HG02571 (cell line): Measurements from ENCODE around the gene AKIRIN1.
"Not testable (repeated sequence)": the region's sequence is repeated elsewhere in the genome, so short reads cannot be mapped to it uniquely, and the experiment has no call there.

ENCODE experiments used
- ATAC-seq: cut with Tn5 transposase; IDR thresholded peaks from one replicate; pipeline ENCODE4 v1.9.1; 2021; ENCODE audit warnings: mild to moderate bottlenecking, moderate library complexity; ENCODE audit not compliant: unreplicated experiment

The AKIRIN1 gene

DNA sequence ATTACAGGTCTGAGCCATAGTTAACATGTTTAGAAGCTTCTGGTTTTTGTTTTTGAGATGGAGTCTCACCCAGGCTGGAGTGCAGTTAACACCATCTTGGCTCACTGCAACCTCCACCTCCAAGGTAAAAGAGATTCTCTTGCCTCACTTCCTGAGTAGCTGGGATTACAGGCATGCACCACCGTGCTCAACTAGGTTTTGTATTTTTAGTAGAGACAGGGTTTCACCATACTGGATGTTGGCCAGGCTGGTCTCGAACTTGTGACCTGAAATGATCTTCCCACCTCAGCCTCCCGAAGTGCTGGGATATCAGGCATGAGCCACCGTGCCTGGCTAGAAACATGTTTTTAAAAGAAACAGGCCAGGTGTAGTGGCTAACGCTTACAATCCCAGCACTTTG lies 45.6 kb downstream of the AKIRIN1 start:
- ATAC-seq = no peak

- ATAC-seq = no peak
Observed at GRCh38 chr1:39043513-39043912, 52.4 kb downstream of the AKIRIN1 start.

DNA sequence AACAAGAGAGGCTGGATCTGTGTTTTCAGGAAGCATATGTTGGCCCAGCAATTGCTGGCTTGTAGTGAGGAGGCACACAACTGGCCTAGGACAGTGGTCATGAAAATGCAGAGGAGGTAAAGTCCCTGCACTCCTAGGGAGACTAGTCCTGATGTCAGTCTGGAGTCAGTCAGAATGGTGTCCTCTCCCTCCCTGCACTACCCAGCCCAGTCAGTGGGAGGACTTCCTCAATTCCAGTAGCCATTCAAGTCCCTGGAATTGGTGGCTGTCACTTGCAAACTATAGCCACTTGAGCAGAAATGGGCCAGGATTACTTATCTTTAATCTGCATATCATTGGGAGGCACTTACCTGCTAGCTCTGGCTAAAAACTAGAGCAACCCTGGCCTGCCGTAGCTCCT lies 53.7 kb downstream of the AKIRIN1 start:
- no peak for ATAC-seq

DNA sequence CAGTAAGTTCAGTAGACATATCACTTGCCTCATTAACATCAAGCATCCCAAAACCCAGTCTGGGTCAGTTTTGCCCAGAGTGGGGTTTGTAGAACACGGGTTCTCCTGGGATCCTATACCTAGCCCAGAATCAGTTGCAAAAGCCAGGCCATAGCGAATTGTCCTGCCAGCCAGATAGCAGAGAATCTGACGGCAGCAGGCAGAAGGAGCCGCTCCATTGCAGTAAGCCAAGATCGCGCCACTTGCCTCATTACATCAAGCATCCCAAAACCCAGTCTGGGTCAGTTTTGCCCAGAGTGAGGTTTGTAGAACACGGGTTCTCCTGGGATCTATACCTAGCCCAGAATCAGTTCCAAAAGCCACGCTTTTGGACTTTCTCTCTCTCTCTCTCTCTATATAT lies 54.2 kb downstream of the AKIRIN1 start:
- ATAC-seq = no peak

- ATAC-seq = no peak
Observed at GRCh38 chr1:39046613-39047210, 55.6 kb downstream of the AKIRIN1 start.

DNA sequence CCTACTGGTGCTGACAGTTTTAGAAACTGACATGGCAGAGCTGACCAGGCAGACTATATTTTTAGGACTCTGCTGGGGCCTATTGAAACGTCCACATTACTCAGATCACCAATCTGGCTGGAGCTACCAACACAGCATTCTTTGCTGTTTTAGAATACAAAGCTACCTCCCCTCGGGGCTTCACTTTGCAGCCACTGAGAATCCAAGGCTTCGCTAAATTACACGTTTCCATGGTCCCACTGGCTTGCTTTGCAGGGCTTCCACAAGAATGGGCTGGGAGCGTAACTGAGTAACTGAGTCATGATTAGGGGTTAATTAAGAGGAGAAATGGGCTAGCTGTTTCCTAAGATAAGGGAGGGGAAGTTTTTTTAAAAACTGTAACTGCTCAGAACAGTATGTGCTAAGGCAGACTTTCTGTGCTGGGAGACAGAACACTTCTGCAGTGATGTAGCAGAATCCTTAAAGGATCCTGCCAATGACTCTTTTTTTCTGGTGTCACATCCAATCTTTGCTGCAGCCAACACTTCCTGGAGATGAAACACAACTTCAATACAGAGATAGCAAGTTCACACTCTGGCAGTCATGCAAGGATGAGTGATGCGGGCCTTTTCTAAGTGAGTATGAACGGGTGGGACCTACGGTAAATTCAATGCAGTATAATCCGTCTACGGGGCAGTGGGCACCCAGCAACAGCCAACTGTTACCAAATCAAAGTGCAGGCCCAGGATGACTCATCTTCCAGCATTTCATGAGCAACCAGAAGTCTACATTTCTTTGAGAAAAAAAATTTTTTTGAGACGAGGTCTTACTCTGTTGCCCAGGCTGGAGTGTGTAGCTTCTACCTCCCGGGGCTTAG lies 56.5 kb downstream of the AKIRIN1 start:
- no peak for ATAC-seq

- ATAC-seq = no peak
Observed at GRCh38 chr1:39048745-39049370, 57.8 kb downstream of the AKIRIN1 start.

DNA sequence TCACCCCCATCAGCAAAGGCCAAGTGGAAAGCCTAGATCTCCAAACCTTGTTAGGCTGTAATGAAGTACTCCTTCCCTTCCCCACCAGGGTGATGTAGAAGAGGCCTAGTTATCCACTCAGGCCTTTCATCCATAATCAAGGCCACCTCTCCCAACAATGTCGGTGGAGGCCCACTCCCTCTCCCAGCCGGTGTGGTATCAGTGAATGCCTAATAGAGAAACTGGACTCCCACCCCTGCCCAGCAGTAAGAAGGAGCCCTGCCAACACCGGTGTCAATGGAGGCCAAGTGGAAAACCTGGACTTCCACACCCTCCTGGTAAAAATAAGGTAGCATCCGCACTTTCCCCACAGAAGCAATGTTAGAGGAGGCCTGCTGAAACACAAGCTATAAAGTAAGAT lies 58.9 kb downstream of the AKIRIN1 start:
- ATAC-seq = no peak

DNA sequence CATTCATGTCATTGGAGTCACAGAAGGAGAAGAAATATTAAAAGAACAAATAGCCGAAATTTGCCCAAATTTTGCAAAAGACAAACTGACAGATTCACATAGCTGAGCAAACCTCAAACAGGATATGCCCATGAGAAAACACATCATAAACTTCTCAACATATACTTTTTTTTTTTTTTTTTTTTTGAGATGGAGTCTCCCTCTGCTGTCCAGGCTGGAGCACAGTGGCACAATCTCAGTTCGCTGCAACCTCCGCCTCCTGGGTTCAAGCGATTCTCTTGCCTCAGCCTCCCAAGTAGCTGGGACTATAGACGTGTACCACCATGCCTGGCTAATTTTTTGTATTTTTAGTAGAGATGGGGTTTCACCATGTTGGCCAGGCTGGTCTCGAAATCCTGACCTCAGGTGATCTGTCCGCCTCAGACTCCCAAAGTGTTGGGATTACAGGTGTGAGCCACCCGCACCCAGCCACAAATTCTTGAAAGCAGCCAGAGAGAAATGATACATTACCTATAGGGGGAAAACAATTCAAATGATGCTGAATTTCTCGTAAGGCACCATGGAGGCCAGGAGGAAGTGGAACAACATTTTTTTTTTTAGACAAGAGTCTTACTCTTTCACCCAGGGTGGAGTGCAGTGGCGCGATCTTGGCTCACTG lies 60.2 kb downstream of the AKIRIN1 start:
- ATAC-seq = not testable (repeated sequence)

- no peak for ATAC-seq
Observed at GRCh38 chr1:39051956-39052355, 60.9 kb downstream of the AKIRIN1 start.

- ATAC-seq = not testable (repeated sequence)
Observed at GRCh38 chr1:39055213-39055710, 64.2 kb downstream of the AKIRIN1 start.
